ENCODE measurements around the gene EFCAB5. TPM values are rescaled to one million over a fixed set of nuclear protein-coding genes. Genes with fewer than 3 reads are reported as not detected.
"Not testable (repeated sequence)": the region's sequence is repeated elsewhere in the genome, so short reads cannot be mapped to it uniquely, and the experiment has no call there.

Gene EFCAB5
- total and polyA plus RNA-seq, 8 donors: 0.09 to 0.54 (median 0.38) TPM; not detected in 1

- ATAC-seq: peak in 3 of 4 donors; percentile 54 to 81 (median 73)
- Histone ChIP-seq H3K9me3 (no peaks in the 10 kb centered on the region), H3K27ac (no peak overlapping the region), H3K27me3 (no peaks in the 10 kb centered on the region), H3K4me3 (no peak overlapping the region), H3K4me1 (no peaks in the 10 kb centered on the region), H3K36me3 (no peaks in the 10 kb centered on the region)
- TF ChIP-seq, protein P1, sequence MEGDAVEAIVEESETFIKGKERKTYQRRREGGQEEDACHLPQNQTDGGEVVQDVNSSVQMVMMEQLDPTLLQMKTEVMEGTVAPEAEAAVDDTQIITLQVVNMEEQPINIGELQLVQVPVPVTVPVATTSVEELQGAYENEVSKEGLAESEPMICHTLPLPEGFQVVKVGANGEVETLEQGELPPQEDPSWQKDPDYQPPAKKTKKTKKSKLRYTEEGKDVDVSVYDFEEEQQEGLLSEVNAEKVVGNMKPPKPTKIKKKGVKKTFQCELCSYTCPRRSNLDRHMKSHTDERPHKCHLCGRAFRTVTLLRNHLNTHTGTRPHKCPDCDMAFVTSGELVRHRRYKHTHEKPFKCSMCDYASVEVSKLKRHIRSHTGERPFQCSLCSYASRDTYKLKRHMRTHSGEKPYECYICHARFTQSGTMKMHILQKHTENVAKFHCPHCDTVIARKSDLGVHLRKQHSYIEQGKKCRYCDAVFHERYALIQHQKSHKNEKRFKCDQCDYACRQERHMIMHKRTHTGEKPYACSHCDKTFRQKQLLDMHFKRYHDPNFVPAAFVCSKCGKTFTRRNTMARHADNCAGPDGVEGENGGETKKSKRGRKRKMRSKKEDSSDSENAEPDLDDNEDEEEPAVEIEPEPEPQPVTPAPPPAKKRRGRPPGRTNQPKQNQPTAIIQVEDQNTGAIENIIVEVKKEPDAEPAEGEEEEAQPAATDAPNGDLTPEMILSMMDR (IDR thresholded peaks at IDR 0.05): peak; percentile 38 to 81 (median 68)
- intact Hi-C loops (cut with DNase I): loop anchor here in 1 of 3 donors (10.0 kb wide), 1 partner anchor 217 kb away; no protein-coding TSS in a partner anchor
- no peak for FAIRE-seq
- WGBS, 2 donors: 23 to 25% methylated on average over 4 of the region's 4 CpGs
- DNase-seq: peak in 1 of 6 donors; percentile 18
Measured at GRCh38 chr17:30021708-30022317, 80.4 kb downstream of the EFCAB5 start.

- H3K4me1 ChIP-seq, H3K27me3 ChIP-seq, H3K4me3 ChIP-seq, ATAC-seq, FAIRE-seq, H3K9me3 ChIP-seq, DNase-seq, H3K27ac ChIP-seq, H3K36me3 ChIP-seq: not testable (repeated sequence)
- WGBS, 2 donors: 50% methylated on average over 1 of the region's 2 CpGs; no CpG with 5 or more reads in 1 of the 2 donors
- intact Hi-C loops (cut with DNase I): loop anchor here in 1 of 3 donors (10.0 kb wide), 1 partner anchor 221 kb away; no protein-coding TSS in a partner anchor
Measured at GRCh38 chr17:30025325-30025724, 83.9 kb downstream of the EFCAB5 start.

- DNase-seq: no peak
- no peaks in the 10 kb centered on the region for H3K4me1 ChIP-seq
- WGBS, 2 donors: 67 to 79% methylated on average over 4 of the region's 4 CpGs
- no peaks in the 10 kb centered on the region for H3K36me3 ChIP-seq
- ATAC-seq: no peak
- intact Hi-C loops (cut with DNase I): loop anchor here in 1 of 3 donors (10.0 kb wide), 1 partner anchor 223 kb away; no protein-coding TSS in a partner anchor
- H3K27ac ChIP-seq: no peak overlapping the region
- no peak for FAIRE-seq
- no peak overlapping the region for H3K4me3 ChIP-seq
- H3K9me3 ChIP-seq: no peaks in the 10 kb centered on the region
- TF ChIP-seq, protein P1 (IDR thresholded peaks at IDR 0.05): no peak
- H3K27me3 ChIP-seq: no peaks in the 10 kb centered on the region
Measured at GRCh38 chr17:30027676-30028075, 86.2 kb downstream of the EFCAB5 start.

GRCh38 chr17:30031214-30031869, 89.9 kb downstream of the EFCAB5 start:
- Histone ChIP-seq H3K27ac (no peak overlapping the region), H3K36me3 (no peaks in the 10 kb centered on the region), H3K27me3 (no peaks in the 10 kb centered on the region), H3K4me1 (no peaks in the 10 kb centered on the region), H3K9me3 (no peaks in the 10 kb centered on the region), H3K4me3 (no peak overlapping the region)
- intact Hi-C loops (cut with DNase I): no loop called here
- TF ChIP-seq, protein P1 (IDR thresholded peaks at IDR 0.05): no peak
- FAIRE-seq: no peak
- WGBS, 2 donors: 84 to 87% methylated on average over 4 of the region's 4 CpGs
- ATAC-seq: no peak
- DNase-seq: no peak

DNA sequence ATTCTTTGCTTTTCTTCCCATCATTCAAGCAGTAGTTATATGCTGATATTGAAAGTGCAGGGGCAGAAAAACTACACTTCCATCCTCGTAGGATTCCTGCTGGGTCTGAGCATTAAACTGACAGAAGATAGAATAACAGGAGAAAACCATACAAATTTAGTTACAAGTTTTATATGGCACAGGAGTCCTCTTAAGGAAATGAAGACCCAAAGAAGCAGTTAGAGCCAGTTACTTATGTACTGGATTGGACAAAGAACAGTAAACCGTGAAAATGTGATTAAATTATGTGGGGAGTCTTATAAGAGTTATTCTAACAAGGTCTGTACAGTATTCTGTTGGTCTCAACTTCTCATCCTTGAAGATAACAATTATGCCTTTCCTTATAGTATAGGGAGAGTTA, 93.9 kb downstream of the EFCAB5 start:
- WGBS, 2 donors: 59 to 67% methylated on average over 2 of the region's 2 CpGs
- no peaks in the 10 kb centered on the region for H3K9me3 ChIP-seq
- no peak overlapping the region for H3K4me3 ChIP-seq
- H3K36me3 ChIP-seq: no peaks in the 10 kb centered on the region
- DNase-seq (no peak), ATAC-seq (no peak), FAIRE-seq (no peak)
- H3K4me1 ChIP-seq: no peaks in the 10 kb centered on the region
- intact Hi-C loops (cut with DNase I): no loop called here
- no peak overlapping the region for H3K27ac ChIP-seq
- TF ChIP-seq, protein P1 (IDR thresholded peaks at IDR 0.05): no peak
- H3K27me3 ChIP-seq: no peaks in the 10 kb centered on the region

GRCh38 chr17:30040719-30041518, 99.5 kb downstream of the EFCAB5 start:
- H3K4me1 ChIP-seq; FAIRE-seq; H3K36me3 ChIP-seq; H3K9me3 ChIP-seq; H3K27me3 ChIP-seq; ATAC-seq; intact Hi-C loops (cut with DNase I); H3K27ac ChIP-seq; DNase-seq; H3K4me3 ChIP-seq: not testable (repeated sequence)
- WGBS, 2 donors: 65 to 88% methylated on average over 5 of the region's 5 CpGs

Data from pancreas (tissue), 10 donors.